ENCODE measurements around the gene PPP1CC.

DNA sequence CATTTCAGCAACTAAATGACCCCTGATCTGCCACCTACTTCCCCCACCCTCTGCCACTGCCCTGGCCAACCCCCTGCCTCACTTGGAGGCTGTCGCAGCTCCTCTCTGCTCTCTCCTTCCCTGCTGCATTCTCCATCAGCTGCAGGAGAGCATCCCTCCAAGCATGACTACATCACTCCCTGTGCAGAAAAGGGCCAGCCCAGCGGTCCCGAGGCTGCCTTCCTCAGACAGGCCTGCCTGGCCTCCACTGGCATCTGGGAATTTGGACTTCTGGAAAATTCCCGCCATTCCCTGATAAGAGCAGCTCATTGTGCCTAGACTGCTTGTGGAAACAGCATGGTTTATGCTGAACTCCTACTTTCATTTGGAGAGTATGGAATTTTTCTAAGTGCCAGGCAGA, 66.5 kb downstream of the PPP1CC start:
- TF ChIP-seq POLR2AphosphoS5 (IDR thresholded peaks at IDR 0.05), result no peak
- TF ChIP-seq POLR2A (IDR thresholded peaks at IDR 0.05), result no peak
- TF ChIP-seq, protein P1, sequence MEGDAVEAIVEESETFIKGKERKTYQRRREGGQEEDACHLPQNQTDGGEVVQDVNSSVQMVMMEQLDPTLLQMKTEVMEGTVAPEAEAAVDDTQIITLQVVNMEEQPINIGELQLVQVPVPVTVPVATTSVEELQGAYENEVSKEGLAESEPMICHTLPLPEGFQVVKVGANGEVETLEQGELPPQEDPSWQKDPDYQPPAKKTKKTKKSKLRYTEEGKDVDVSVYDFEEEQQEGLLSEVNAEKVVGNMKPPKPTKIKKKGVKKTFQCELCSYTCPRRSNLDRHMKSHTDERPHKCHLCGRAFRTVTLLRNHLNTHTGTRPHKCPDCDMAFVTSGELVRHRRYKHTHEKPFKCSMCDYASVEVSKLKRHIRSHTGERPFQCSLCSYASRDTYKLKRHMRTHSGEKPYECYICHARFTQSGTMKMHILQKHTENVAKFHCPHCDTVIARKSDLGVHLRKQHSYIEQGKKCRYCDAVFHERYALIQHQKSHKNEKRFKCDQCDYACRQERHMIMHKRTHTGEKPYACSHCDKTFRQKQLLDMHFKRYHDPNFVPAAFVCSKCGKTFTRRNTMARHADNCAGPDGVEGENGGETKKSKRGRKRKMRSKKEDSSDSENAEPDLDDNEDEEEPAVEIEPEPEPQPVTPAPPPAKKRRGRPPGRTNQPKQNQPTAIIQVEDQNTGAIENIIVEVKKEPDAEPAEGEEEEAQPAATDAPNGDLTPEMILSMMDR (IDR thresholded peaks at IDR 0.05), result no peak
